D721Med (cell line): ENCODE measurements around the gene OR4F6.

ENCODE experiments used
- DNase-seq: peaks from one replicate; pipeline ENCODE4 v3.0.0; 2011; ENCODE audit warnings: low spot score; ENCODE audit not compliant: insufficient read length
- FAIRE-seq: peaks from 2 replicates; lab custom pipeline; 2011; peaks lifted over from hg19 to GRCh38; lab: Jason Lieb, UNC
- TF ChIP-seq, protein P1 (sequence below): IDR thresholded peaks from 2 replicates; pipeline ENCODE4 v1.5.1; 2012; ENCODE audit warnings: mild to moderate bottlenecking, control low read depth; ENCODE audit not compliant: insufficient read depth; ENCODE audit errors: missing control alignments

Gene OR4F6

DNA sequence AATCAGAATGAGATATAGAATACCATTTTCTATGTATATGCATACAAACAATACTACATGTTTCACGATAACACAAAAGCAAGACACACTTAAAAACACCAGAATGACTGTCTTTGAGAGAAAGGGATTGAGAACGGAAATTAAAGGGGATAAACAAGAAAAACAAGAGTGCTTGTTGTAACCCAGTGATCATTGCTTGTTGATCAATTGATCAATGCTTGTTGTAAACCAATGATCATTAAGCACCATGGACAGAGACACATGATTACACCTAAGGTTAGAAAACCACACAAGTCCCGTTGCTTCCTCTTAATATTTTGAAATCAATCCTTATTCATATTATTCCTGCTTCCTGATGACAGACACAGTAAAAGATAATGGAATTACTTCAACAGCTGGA is 7.6 kb downstream of the OR4F6 start:
- no peak for DNase-seq
- TF ChIP-seq, protein P1, sequence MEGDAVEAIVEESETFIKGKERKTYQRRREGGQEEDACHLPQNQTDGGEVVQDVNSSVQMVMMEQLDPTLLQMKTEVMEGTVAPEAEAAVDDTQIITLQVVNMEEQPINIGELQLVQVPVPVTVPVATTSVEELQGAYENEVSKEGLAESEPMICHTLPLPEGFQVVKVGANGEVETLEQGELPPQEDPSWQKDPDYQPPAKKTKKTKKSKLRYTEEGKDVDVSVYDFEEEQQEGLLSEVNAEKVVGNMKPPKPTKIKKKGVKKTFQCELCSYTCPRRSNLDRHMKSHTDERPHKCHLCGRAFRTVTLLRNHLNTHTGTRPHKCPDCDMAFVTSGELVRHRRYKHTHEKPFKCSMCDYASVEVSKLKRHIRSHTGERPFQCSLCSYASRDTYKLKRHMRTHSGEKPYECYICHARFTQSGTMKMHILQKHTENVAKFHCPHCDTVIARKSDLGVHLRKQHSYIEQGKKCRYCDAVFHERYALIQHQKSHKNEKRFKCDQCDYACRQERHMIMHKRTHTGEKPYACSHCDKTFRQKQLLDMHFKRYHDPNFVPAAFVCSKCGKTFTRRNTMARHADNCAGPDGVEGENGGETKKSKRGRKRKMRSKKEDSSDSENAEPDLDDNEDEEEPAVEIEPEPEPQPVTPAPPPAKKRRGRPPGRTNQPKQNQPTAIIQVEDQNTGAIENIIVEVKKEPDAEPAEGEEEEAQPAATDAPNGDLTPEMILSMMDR, result no peak
- FAIRE-seq, result no peak

DNA sequence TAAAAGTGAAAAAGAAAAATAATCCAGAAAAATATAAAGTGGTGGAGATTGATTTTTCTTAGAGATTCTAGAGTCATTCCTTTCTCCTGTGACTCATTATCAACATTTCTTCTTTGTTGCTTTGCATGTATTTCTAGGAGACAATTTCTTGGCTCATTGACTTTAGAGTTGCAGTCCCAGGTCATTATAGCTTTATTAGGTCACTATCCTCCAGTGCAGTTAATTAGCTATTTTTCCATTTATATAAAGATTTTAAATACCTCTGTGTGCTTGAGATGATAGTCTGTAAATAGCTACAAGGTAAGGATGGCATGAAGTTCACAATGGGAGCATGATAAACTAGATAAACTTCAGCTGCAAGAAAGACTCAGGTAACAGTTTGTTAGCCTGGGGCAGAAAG is 8.6 kb downstream of the OR4F6 start, which contains the start of gene OR4F15:
OR4F15 (plus strand) TSS at position 301 of the 400 bp plus-strand sequence. CDS start 5,985 bp downstream, outside the sequence.
- FAIRE-seq (no peak), DNase-seq (no peak)
- TF ChIP-seq, protein P1, result no peak

DNA sequence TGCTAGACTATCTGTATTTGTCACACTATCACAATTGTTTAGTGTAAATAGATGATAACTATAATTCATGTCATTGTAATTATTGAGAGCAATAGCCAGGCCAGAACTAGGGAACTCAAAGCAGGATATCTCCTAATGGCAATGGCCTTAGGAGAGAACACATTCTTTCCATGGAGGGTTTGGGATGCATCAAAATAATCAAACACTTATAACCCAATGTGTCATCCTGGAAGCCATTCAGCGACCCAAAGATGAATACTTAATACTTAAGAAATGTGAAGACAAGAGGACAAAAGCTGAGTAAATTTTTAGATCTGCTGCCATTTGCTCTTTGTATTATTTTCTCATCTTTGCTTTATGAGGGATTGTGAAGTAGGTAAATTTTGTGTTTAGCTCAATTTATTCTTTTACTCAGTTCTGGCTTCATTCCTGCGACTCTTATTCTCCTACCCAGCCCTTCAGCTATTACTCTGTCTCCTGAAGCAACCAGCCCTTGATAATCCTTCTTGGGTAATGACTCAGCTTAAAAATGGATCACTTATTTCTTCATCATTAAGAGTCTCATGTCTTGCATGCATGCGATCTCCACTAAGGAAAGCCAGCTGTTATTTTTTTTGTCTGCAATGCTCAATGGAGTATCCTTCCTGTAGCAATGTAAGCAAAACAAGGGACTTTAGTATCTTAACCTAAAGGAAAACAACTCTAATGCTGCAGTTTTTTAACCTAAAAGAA is 10.7 kb downstream of the OR4F6 start:
- FAIRE-seq, result no peak
- DNase-seq, result no peak
- TF ChIP-seq, protein P1, result no peak

DNA sequence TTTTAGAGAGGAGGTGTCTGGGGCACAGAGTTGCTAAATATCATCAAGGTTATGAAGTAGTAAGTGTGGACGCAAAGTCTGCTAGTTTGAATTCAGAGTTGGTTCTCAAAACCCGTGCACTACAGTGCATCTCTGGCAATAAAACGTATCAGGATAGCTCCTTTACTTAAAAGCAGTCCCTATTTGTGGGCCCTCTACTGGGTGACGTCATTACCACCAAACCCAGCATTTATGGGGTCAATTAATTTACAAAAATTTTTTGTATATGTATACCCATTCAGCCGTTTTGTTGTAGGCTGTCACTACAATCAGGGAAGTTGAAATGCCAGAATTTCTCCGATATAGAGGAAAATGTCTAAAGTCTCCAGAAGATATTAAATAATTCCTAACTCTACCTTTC is 17.5 kb downstream of the OR4F6 start:
- TF ChIP-seq, protein P1, result no peak
- DNase-seq, result no peak
- FAIRE-seq, result no peak

DNA sequence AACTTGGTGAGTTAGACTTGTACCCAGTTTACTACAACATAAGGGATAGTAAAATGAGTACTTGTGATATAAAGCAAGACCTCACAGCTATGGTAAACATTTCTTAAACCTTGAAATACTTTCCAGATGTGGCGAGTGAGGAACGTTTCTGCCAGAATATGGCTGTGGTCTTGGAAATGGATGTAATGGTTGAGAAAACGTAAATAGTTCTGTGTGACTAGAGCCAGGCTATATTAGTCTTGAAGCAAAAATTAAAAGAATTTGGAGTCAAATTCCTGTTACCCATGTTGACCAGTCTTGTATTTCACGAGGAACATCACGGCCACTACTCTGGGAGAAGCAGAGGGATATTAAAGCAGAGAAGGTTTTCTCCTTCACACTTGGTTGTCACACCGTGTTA is 23.9 kb downstream of the OR4F6 start:
- DNase-seq, result no peak
- TF ChIP-seq, protein P1, result no peak
- FAIRE-seq, result no peak

DNA sequence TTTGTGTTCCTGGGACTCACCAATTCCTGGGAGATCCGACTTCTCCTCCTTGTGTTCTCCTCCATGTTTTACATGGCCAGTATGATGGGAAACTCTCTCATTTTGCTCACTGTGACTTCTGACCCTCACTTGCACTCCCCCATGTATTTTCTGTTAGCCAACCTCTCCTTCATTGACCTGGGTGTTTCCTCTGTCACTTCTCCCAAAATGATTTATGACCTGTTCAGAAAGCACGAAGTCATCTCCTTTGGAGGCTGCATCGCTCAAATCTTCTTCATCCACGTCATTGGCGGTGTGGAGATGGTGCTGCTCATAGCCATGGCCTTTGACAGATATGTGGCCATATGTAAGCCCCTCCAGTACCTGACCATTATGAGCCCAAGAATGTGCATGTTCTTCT is 25.5 kb downstream of the OR4F6 start:
- FAIRE-seq (no peak), DNase-seq (no peak)
- TF ChIP-seq, protein P1, result no peak

DNA sequence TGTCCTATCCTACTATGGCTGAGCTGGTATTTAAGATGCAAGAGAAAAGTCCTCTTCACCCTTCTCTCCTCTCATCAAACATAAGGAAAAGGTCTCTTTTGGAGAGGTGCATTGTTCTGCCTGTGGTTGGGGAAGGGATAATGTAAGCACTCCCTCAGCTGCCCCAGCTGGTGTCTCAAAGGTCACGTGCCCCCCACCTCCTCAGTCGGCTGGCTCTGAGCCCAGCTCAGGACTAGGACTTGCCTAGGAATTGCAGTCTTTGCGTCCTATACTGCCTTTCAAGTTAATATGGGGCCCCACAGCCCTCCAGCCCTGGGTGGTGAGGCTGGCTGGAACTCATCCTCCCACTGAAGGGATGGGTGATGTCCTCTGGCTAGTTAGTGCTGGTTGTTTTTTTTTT is 38.3 kb downstream of the OR4F6 start:
- DNase-seq (no peak), FAIRE-seq (no peak)
- TF ChIP-seq, protein P1, result no peak
